Vagina (tissue), 2 donors: ENCODE results near the gene HEG1. TPM values are rescaled to one million over a fixed set of nuclear protein-coding genes. Genes with fewer than 3 reads are reported as not detected.

Source experiments
- DNase-seq, 2 donors: peaks; one replicate each; pipeline ENCODE4 v3.0.0-alpha.2; 2017; ENCODE audit errors: extremely low spot score in 2 of 2
- H3K27ac ChIP-seq: fragments of 200-600 bp; sonication (generic); one replicate; pipeline ENCODE4 v1.5.1; 2019
- H3K27me3 ChIP-seq: fragments of 200-600 bp; sonication (generic); one replicate; pipeline ENCODE4 v1.5.1; 2019
- H3K36me3 ChIP-seq, 2 donors: fragments of 200-600 bp; sonication (generic); one replicate each; pipeline ENCODE4 v1.5.1; 2017 to 2019
- H3K4me1 ChIP-seq: fragments of 200-600 bp; sonication (generic); one replicate; pipeline ENCODE4 v1.5.1; 2019
- H3K4me3 ChIP-seq, 2 donors: fragments of 200-600 bp; sonication (generic); 1 replicate in 1 of 2; 2 replicates in 1 of 2; pipeline ENCODE4 v1.5.1; 2016 to 2019
- H3K9me3 ChIP-seq: fragments of 200-600 bp; sonication (generic); one replicate; pipeline ENCODE4 v1.5.1; 2019
- POLR2A ChIP-seq, 2 donors: fragments of 450-650 bp; IDR thresholded peaks; one replicate each; pipeline ENCODE4 v1.6.1; 2017; ENCODE audit warnings: antibody characterized with exemption in 2 of 2, mild to moderate bottlenecking in 2 of 2, moderate library complexity in 2 of 2
- POLR2AphosphoS5 ChIP-seq, 2 donors: sonication (generic); formaldehyde crosslinking; IDR thresholded peaks; one replicate each; pipeline ENCODE4 v1.9.0; 2017; ENCODE audit warnings: antibody characterized with exemption in 2 of 2, mild to moderate bottlenecking in 2 of 2, low read depth in 1 of 2; ENCODE audit not compliant: insufficient read depth in 1 of 2
- intact Hi-C: fragments of 100-400 bp; cut with DNase I; formaldehyde crosslinking; loops from one replicate; pipeline ENCODE4 v1.15.1; 2023
- total RNA-seq: library from RNA; depleted of rRNA; stranded (reverse); fragments of >200 nt; gene quantifications from one replicate; pipeline ENCODE4 v1.2.3, GENCODE V29; 2016
- TF ChIP-seq, protein P1 (sequence below), 3 experiments: fragments of 450-650 bp in 2 of 3; fragments of 200-600 bp in 1 of 3; sonication (generic) in 1 of 3; IDR thresholded peaks; one replicate each; pipeline ENCODE4 v1.5.1; 2017 to 2019; ENCODE audit warnings: antibody characterized with exemption in 3 of 3, mild to moderate bottlenecking in 2 of 3, moderate library complexity in 2 of 3

Gene HEG1
- total RNA-seq, 1 donor from 2014 or later = 47.1 TPM

DNA sequence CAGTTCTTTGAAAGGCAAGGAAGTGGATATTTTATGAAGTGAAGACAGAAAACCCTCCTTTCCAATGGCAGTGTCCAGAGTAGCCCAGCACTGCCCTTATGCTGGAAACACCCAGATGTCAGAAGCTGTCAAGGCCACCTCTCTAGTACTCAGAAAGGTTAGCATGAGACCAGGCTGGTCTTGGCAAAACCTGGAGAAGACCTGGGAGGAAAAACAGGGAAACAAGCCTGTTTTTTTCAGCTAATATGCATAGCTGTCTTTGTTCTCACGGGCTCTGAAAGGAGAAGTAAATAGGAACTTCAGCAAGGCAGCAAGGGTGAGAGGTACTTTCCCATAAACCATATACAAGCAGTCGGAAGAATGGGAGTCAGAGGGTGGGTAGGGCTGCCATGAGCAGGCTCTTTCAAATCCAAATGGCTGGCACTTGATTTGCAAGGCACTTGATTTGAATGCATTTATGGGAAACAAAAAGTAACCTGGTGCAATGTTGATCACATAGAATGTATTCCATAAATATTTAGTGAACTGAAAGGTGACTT, 55.8 kb downstream of the HEG1 start:
- no peak overlapping the region for H3K4me3 ChIP-seq
- no peaks in the 10 kb centered on the region for H3K9me3 ChIP-seq
- H3K4me1 ChIP-seq = peaks cover 39% of the 10 kb centered on the region
- intact Hi-C loops = loop anchor here (5.0 to 10.0 kb wide), 2 partner anchors 165 to 437 kb away; no protein-coding TSS in a partner anchor
- DNase-seq = no peak
- no peak for TF ChIP-seq POLR2AphosphoS5 (IDR thresholded peaks at IDR 0.05; ENCODE audit: insufficient read depth in 1 of 2, low read depth in 1 of 2)
- TF ChIP-seq, protein P1, sequence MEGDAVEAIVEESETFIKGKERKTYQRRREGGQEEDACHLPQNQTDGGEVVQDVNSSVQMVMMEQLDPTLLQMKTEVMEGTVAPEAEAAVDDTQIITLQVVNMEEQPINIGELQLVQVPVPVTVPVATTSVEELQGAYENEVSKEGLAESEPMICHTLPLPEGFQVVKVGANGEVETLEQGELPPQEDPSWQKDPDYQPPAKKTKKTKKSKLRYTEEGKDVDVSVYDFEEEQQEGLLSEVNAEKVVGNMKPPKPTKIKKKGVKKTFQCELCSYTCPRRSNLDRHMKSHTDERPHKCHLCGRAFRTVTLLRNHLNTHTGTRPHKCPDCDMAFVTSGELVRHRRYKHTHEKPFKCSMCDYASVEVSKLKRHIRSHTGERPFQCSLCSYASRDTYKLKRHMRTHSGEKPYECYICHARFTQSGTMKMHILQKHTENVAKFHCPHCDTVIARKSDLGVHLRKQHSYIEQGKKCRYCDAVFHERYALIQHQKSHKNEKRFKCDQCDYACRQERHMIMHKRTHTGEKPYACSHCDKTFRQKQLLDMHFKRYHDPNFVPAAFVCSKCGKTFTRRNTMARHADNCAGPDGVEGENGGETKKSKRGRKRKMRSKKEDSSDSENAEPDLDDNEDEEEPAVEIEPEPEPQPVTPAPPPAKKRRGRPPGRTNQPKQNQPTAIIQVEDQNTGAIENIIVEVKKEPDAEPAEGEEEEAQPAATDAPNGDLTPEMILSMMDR (IDR thresholded peaks at IDR 0.05) = no peak
- no peak overlapping the region for H3K27ac ChIP-seq
- H3K27me3 ChIP-seq = no peaks in the 10 kb centered on the region
- H3K36me3 ChIP-seq = peaks cover 0 to 43% of the 10 kb centered on the region in 2 donors

- Histone ChIP-seq H3K4me1 (peaks cover 39% of the 10 kb centered on the region), H3K4me3 (no peak overlapping the region), H3K9me3 (no peaks in the 10 kb centered on the region), H3K36me3 (peaks cover 0 to 46% of the 10 kb centered on the region in 2 donors), H3K27me3 (no peaks in the 10 kb centered on the region), H3K27ac (no peak overlapping the region)
- TF ChIP-seq POLR2AphosphoS5 (IDR thresholded peaks at IDR 0.05; ENCODE audit: insufficient read depth in 1 of 2, low read depth in 1 of 2) = no peak
- TF ChIP-seq, protein P1 (IDR thresholded peaks at IDR 0.05) = no peak
- TF ChIP-seq POLR2A (IDR thresholded peaks at IDR 0.05) = no peak
- no peak for DNase-seq
- intact Hi-C loops = loop anchor here (5.0 to 10.0 kb wide), 2 partner anchors 165 to 438 kb away; no protein-coding TSS in a partner anchor
Measured at GRCh38 chr3:124999317-124999716, 56.5 kb downstream of the HEG1 start.

DNA sequence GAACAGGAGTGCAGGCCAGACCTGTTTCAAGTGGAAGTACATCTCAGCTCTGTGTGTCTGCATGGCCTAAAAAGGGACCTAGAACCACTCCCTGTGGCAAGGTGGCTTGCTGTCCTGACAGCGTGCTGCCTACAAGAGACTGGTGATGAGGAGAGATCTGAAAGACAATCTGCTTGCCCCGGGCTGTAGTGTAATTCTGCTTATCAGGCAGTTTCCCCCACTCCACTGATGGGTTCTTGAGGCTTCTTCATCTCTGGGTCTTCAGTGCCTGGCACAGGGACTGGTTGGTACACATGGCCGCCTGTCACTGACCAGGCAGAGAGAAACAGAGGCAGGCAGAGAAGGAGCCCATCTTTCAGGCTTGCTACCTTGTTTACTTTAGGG, 57.6 kb downstream of the HEG1 start:
- H3K36me3 ChIP-seq = peaks cover 0 to 48% of the 10 kb centered on the region in 2 donors
- no peak overlapping the region for H3K27ac ChIP-seq
- intact Hi-C loops = loop anchor here (5.0 to 10.0 kb wide), 2 partner anchors 167 to 439 kb away; no protein-coding TSS in a partner anchor
- H3K9me3 ChIP-seq = no peaks in the 10 kb centered on the region
- H3K27me3 ChIP-seq = no peaks in the 10 kb centered on the region
- no peak for DNase-seq
- TF ChIP-seq POLR2A (IDR thresholded peaks at IDR 0.05) (no peak), POLR2AphosphoS5 (IDR thresholded peaks at IDR 0.05; ENCODE audit: insufficient read depth in 1 of 2, low read depth in 1 of 2) (no peak)
- TF ChIP-seq, protein P1 (IDR thresholded peaks at IDR 0.05) = no peak
- H3K4me3 ChIP-seq = no peak overlapping the region
- peaks cover 38% of the 10 kb centered on the region for H3K4me1 ChIP-seq

DNA sequence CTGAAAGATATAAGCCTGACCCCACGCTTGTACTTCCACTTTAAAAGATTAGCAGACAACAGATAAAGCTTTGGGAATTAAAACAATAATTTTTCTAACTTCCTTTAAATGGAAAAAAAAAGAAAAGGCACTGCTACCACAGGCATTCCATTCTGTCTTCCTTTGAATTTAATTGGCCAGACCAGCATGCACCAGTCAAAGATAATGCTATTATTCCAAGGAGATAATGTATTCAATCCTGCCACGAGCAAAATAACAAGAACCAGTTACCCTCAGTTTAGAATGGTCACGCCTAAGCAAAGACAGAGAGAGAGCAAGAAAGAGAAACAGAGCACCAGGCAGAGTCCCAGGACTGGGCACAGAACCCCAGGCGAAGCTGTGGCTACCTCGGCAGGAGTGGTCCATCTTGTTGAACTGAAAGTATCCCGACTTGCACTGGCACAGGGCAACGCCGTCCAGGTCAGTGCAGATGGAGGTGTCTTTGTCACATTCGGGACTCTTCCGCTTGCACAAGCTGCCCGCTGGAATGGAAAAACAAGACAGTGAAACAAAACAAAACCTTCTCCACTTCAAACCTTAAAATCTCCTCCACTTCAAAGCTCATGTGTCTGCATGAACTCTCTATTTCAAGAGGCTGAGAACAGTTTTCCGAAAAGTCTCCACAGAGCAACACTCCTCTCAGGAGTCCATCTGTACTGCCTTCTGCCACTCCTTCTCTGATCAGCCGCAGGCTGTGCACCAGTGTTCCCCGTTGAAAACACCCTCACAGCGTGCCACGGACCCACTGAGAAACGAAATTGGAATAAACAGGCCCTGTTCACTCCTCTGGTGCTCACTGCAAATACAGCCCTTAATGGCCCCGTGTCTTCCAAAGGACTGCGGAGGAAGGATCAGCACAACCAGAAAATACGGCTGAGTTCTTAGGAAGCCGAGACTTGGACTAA, 58.2 kb downstream of the HEG1 start:
- peaks cover 0 to 43% of the 10 kb centered on the region in 2 donors for H3K36me3 ChIP-seq
- peaks cover 35% of the 10 kb centered on the region for H3K4me1 ChIP-seq
- intact Hi-C loops = loop anchor here (5.0 to 10.0 kb wide), 2 partner anchors 167 to 440 kb away; no protein-coding TSS in a partner anchor

More for the DNA sequence above, 58.2 kb downstream of the HEG1 start:
- no peak overlapping the region for H3K4me3 ChIP-seq
- no peak for DNase-seq
- no peak overlapping the region for H3K27ac ChIP-seq
- H3K27me3 ChIP-seq = no peaks in the 10 kb centered on the region
- TF ChIP-seq POLR2A (IDR thresholded peaks at IDR 0.05) = no peak
- TF ChIP-seq, protein P1 (IDR thresholded peaks at IDR 0.05) = no peak
- TF ChIP-seq POLR2AphosphoS5 (IDR thresholded peaks at IDR 0.05; ENCODE audit: insufficient read depth in 1 of 2, low read depth in 1 of 2) = no peak
- no peaks in the 10 kb centered on the region for H3K9me3 ChIP-seq
